CD4-positive, alpha-beta T cell (primary cell): Measurements from ENCODE around the gene AKT1. TPM values are rescaled to one million over a fixed set of nuclear protein-coding genes. Genes with fewer than 3 reads are reported as not detected.
A peak's percentile ranks its signal among the peaks of the same experiment; 100 is the strongest.
"Not testable (repeated sequence)": the region's sequence is repeated elsewhere in the genome, so short reads cannot be mapped to it uniquely, and the experiment has no call there.

Source experiments
- ATAC-seq: fragments of 200-7000 bp; cut with Tn5 transposase; one replicate; pipeline ENCODE4 v1.10.0; 2022; ENCODE audit warnings: mild to moderate bottlenecking; ENCODE audit not compliant: poor library complexity
- CTCF ChIA-PET: fragments of 350-600 bp; sonication (Branson Sonifier 250); formaldehyde crosslinking; loops from one replicate; lab custom pipeline; 2021; ENCODE audit warnings: antibody characterized with exemption, inconsistent platforms; lab: Charles Lee
- POLR2A ChIA-PET: fragments of 350-600 bp; sonication (Branson Sonifier 250); formaldehyde crosslinking; loops from one replicate; lab custom pipeline; 2021; ENCODE audit warnings: antibody characterized with exemption, inconsistent platforms; lab: Charles Lee
- DNase-seq, 14 experiments: peaks; one replicate each; pipeline ENCODE4 v3.0.0-alpha.2; 2013 to 2020; ENCODE audit warnings: mixed read lengths in 2 of 14
- H3K27ac ChIP-seq, 2 donors: one replicate each; pipeline versions ENCODE4 v1.5.1 to v1.7.0; 2013; ENCODE audit warnings: low read length in 2 of 2, low read depth in 1 of 2, mild to moderate bottlenecking in 1 of 2
- H3K27me3 ChIP-seq, 2 experiments: 1 replicate in 1 of 2; 2 replicates in 1 of 2; pipeline versions ENCODE4 v1.6.1 to v1.7.0; 2013; ENCODE audit warnings: low read length in 2 of 2, control low read depth in 1 of 2, mild to moderate bottlenecking in 1 of 2, moderate library complexity in 1 of 2; ENCODE audit not compliant: insufficient read depth in 2 of 2, control insufficient read depth in 1 of 2
- H3K36me3 ChIP-seq: one replicate; pipeline ENCODE4 v1.6.1; 2013; ENCODE audit warnings: low read length, control low read depth; ENCODE audit not compliant: insufficient read depth
- H3K4me1 ChIP-seq: one replicate; pipeline ENCODE4 v1.6.1; 2013; ENCODE audit warnings: low read length, control low read depth; ENCODE audit not compliant: insufficient read depth
- H3K4me3 ChIP-seq: one replicate; pipeline ENCODE4 v1.5.1; 2013; ENCODE audit warnings: mild to moderate bottlenecking, low read length, moderate library complexity
- H3K9me3 ChIP-seq, 2 experiments: 1 replicate in 1 of 2; 2 replicates in 1 of 2; pipeline versions ENCODE4 v1.6.1 to v1.7.0; 2013; ENCODE audit warnings: low read length in 2 of 2, mild to moderate bottlenecking in 2 of 2, control low read depth in 1 of 2, moderate library complexity in 1 of 2; ENCODE audit not compliant: control insufficient read depth in 1 of 2, insufficient read depth in 1 of 2
- H3K27ac Mint-ChIP-seq: one replicate; pipeline ENCODE4 v1.8.0; 2020; ENCODE audit warnings: mixed read lengths
- H3K27me3 Mint-ChIP-seq: one replicate; pipeline ENCODE4 v1.8.0; 2021; ENCODE audit warnings: mixed read lengths
- H3K36me3 Mint-ChIP-seq: one replicate; pipeline ENCODE4 v1.8.0; 2021; ENCODE audit warnings: low read depth, mixed read lengths
- H3K4me1 Mint-ChIP-seq: one replicate; pipeline ENCODE4 v1.8.0; 2021; ENCODE audit warnings: low read depth, mixed read lengths
- H3K4me3 Mint-ChIP-seq: one replicate; pipeline ENCODE4 v1.8.0; 2020; ENCODE audit warnings: mild to moderate bottlenecking, mixed read lengths
- H3K9me3 Mint-ChIP-seq: one replicate; pipeline ENCODE4 v1.8.0; 2020; ENCODE audit warnings: mixed read lengths
- intact Hi-C, 2 experiments: fragments of 100-400 bp; cut with DNase I in 1 of 2; cut with micrococcal nuclease in 1 of 2; formaldehyde crosslinking; loops; one replicate each; pipeline versions ENCODE4 v1.15.1 to v1.9.0; 2023 to 2025; cut with DNase I, micrococcal nuclease
- total RNA-seq, 174 experiments: library from RNA in 2 of 174; stranded (reverse) in 2 of 174; gene quantifications; one replicate each; pipeline ENCODE4 v1.2.3 and lab custom pipeline; 2021 to 2026
- TF ChIP-seq, protein P1 (sequence below): fragments of 200-600 bp; IDR thresholded peaks from one replicate; pipeline ENCODE4 v1.8.0; 2022; ENCODE audit warnings: antibody characterized with exemption, mild to moderate bottlenecking

AKT1 gene
- total RNA-seq, 2 experiments from 2014 or later = 58.8 to 66.5 TPM

DNA sequence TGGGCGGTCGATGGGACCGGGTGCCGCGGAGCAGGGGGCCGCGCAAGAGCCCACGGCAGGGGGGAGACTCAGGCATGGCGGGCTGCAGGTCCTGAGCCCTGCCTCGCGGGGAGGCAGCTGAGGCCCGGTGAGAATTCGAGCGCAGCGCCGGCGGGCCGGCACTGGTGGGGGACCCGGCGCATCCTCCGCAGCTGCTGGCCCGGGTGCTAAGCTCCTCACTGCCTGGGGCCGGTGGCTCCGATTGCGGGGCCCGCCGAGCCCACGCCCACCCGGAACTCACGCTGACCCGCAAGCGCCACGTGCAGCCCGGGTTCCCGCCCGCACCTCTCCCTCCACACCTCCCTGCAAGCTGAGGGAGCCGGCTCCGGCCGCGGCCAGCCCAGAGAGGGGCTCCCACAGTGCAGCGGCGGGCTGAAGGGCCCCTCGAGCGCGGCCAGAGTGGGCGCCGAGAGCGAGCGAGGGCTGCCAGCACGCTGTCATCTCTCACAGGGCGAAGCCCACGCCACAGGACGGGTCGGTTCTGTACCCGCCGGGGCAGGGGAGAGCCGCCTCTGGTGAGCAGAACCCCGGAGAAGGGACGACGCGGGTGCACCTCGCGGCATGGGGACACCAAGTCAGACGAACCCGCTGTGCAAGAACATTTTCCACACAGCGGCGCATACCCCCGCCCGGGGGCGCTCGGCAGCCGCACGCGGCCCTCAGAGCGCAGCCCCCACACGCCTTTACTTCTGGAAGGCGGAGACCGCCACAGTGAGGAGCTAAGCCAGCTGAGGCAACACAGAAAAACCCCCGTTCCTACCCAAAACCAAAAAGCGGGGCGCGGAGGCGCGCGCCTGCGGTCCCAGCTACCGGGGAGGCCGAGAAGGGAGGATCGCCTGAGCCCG is 43.8 kb downstream of the AKT1 start:
- ChIA-PET POLR2A (interaction anchor here (1.0 to 2.6 kb wide), 21 partner anchors 17 to 563 kb away, joined by 3 to 30 read pairs (median 5); partner anchors contain the start of genes ADSS1, AKT1, BRF1 and CDCA4), CTCF (interaction anchor here (1.0 to 2.6 kb wide), 4 partner anchors 17 to 75 kb away, joined by 4 to 15 read pairs (median 8); partner anchors contain the start of gene ZBTB42)
- TF ChIP-seq, protein P1, sequence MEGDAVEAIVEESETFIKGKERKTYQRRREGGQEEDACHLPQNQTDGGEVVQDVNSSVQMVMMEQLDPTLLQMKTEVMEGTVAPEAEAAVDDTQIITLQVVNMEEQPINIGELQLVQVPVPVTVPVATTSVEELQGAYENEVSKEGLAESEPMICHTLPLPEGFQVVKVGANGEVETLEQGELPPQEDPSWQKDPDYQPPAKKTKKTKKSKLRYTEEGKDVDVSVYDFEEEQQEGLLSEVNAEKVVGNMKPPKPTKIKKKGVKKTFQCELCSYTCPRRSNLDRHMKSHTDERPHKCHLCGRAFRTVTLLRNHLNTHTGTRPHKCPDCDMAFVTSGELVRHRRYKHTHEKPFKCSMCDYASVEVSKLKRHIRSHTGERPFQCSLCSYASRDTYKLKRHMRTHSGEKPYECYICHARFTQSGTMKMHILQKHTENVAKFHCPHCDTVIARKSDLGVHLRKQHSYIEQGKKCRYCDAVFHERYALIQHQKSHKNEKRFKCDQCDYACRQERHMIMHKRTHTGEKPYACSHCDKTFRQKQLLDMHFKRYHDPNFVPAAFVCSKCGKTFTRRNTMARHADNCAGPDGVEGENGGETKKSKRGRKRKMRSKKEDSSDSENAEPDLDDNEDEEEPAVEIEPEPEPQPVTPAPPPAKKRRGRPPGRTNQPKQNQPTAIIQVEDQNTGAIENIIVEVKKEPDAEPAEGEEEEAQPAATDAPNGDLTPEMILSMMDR = no peak
- no peak for ATAC-seq
- no peaks in the 10 kb centered on the region for H3K9me3 Mint-ChIP-seq
- intact Hi-C loops = loop anchor here (1.0 to 10.0 kb wide), 7 partner anchors 17 to 1037 kb away; partner anchors contain the start of genes CDCA4 (in 1 of the 2), INF2 (in 1 of the 2), XRCC3 (in 1 of the 2) and ZFYVE21 (in 1 of the 2)
- peaks cover 17% of the 10 kb centered on the region for H3K36me3 ChIP-seq
- peaks cover 38% of the 10 kb centered on the region for H3K4me1 ChIP-seq
- peak in 4 of 14 experiments; percentile 5 to 69 (median 32) for DNase-seq
- H3K27ac Mint-ChIP-seq = peak overlapping the region; percentile 97
- no peaks in the 10 kb centered on the region for H3K9me3 ChIP-seq
- peak overlapping the region; percentile 50 to 52 for H3K27ac ChIP-seq
- H3K4me3 ChIP-seq = peak overlapping the region; percentile 93
- H3K4me3 Mint-ChIP-seq = peak overlapping the region; percentile 96
- H3K27me3 Mint-ChIP-seq = no peaks in the 10 kb centered on the region
- H3K27me3 ChIP-seq = no peaks in the 10 kb centered on the region
- H3K36me3 Mint-ChIP-seq = peaks cover 36% of the 10 kb centered on the region
- peaks cover 32% of the 10 kb centered on the region for H3K4me1 Mint-ChIP-seq

DNA sequence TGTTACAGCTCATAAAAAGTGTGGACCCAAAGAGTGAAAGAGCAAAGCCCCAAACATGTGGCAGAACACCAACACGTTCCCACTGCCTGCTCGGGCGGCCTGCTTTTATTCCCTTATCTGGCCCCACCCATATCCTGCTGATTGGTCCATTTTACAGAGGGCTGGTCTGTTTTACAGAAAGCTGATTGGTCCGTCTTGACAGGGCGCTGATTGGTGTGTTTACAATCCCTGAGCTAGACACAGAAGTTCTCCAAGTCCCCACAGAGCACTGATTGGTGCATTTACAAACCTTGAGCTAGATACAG is 44.8 kb downstream of the AKT1 start:
- H3K9me3 ChIP-seq, H3K27ac ChIP-seq, H3K36me3 ChIP-seq, CTCF ChIA-PET, ATAC-seq, H3K9me3 Mint-ChIP-seq, DNase-seq, H3K27me3 ChIP-seq, H3K27ac Mint-ChIP-seq, H3K27me3 Mint-ChIP-seq, H3K4me3 ChIP-seq: not testable (repeated sequence)
- POLR2A ChIA-PET = interaction anchor here (0.7 to 1.6 kb wide), 2 partner anchors 50 to 85 kb away, joined by 3 read pairs; partner anchors contain the start of gene ZBTB42
- peaks cover 39% of the 10 kb centered on the region for H3K4me1 ChIP-seq
- Mint-ChIP-seq H3K36me3 (peaks cover 27% of the 10 kb centered on the region), H3K4me3 (peak overlapping the region; percentile 65), H3K4me1 (peaks cover 29% of the 10 kb centered on the region)
- intact Hi-C loops = loop anchor here (5.0 to 10.0 kb wide), 4 partner anchors 77 to 1036 kb away; partner anchors contain the start of genes CDCA4 (in 1 of the 2), XRCC3 (in 1 of the 2) and ZFYVE21 (in 1 of the 2)

DNA sequence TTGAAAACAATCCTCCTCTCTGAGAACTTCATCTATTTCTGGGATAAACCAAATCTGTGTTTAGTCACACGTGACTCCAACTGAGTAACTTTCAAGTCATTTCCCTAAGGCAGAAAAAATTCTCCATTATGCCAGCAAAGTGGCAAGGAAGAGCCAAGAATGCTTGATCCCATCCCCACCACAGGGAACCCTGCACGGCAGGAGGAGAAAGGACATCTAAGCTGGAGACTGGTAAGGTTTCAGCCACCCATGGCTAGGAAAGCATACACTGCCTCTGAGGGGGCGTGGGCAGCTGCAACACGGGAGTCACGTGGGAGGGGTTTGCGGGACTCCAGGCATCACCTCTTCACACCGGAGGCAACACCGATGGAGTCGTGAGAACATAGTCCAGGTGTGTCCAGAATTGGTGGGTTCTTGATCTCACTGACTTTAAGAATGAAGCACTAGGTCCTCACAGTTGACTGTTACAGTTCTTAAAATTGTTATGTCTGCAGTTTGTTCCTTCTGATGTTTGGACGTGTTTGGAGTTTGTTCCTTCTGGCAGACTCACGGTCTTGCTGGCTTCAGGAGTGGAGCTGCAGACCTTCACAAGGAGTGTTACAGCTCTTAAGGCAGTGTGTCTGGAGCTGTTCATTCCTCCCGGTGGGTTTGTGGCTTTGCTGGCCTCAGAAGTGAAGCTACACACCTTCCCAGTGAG is 45.3 kb downstream of the AKT1 start:
- no peaks in the 10 kb centered on the region for H3K27me3 ChIP-seq
- H3K4me1 ChIP-seq = peaks cover 34% of the 10 kb centered on the region
- H3K9me3 ChIP-seq = no peaks in the 10 kb centered on the region
- no peak overlapping the region for H3K27ac Mint-ChIP-seq
- DNase-seq (no peak), ATAC-seq (no peak)
- POLR2A ChIA-PET = interaction anchor here (0.7 to 1.6 kb wide), 2 partner anchors 51 to 84 kb away, joined by 3 read pairs; partner anchors contain the start of gene ZBTB42
- no peaks in the 10 kb centered on the region for H3K27me3 Mint-ChIP-seq
- CTCF ChIA-PET = no interaction called here
- no peak overlapping the region for H3K27ac ChIP-seq
- H3K36me3 ChIP-seq = peaks cover 1% of the 10 kb centered on the region
- no peak overlapping the region for H3K4me3 Mint-ChIP-seq
- H3K4me1 Mint-ChIP-seq = peaks cover 25% of the 10 kb centered on the region
- TF ChIP-seq, protein P1 = no peak
- peaks cover 24% of the 10 kb centered on the region for H3K36me3 Mint-ChIP-seq
- no peak overlapping the region for H3K4me3 ChIP-seq
- no peaks in the 10 kb centered on the region for H3K9me3 Mint-ChIP-seq
- intact Hi-C loops = loop anchor here (5.0 to 10.0 kb wide), 4 partner anchors 77 to 1035 kb away; partner anchors contain the start of genes CDCA4 (in 1 of the 2), XRCC3 (in 1 of the 2) and ZFYVE21 (in 1 of the 2)
